Neuronal stem cell (in vitro differentiated cells): ENCODE results near the gene MLIP.
A peak's percentile ranks its signal among the peaks of the same experiment; 100 is the strongest.

ENCODE experiments used
- DNase-seq: peaks from one replicate; pipeline ENCODE4 v3.0.0-alpha.2; 2013; ENCODE audit warnings: low spot score
- H2AFZ ChIP-seq: one replicate; pipeline ENCODE4 v1.6.1; 2013; ENCODE audit warnings: mild to moderate bottlenecking, low read length, inconsistent platforms
- H2AK5ac ChIP-seq: 2 replicates; pipeline ENCODE4 v1.6.1; 2013; ENCODE audit warnings: low read depth, mild to moderate bottlenecking, inconsistent platforms, low read length, moderate library complexity, mixed read lengths
- H2BK120ac ChIP-seq: 2 replicates; pipeline ENCODE4 v1.6.1; 2013; ENCODE audit warnings: low read depth, mild to moderate bottlenecking, inconsistent platforms, low read length, moderate library complexity, mixed read lengths
- H2BK12ac ChIP-seq: one replicate; pipeline ENCODE4 v1.6.1; 2013; ENCODE audit warnings: low read length, inconsistent platforms
- H2BK15ac ChIP-seq: 2 replicates; pipeline ENCODE4 v1.6.1; 2013; ENCODE audit warnings: mild to moderate bottlenecking, low read length, inconsistent platforms, mixed read lengths
- H2BK5ac ChIP-seq: one replicate; pipeline ENCODE4 v1.6.1; 2013; ENCODE audit warnings: inconsistent platforms, mild to moderate bottlenecking, low read length, moderate library complexity
- H3K14ac ChIP-seq: one replicate; pipeline ENCODE4 v1.6.1; 2013; ENCODE audit warnings: low read length, inconsistent platforms
- H3K18ac ChIP-seq: 2 replicates; pipeline ENCODE4 v1.6.1; 2013; ENCODE audit warnings: low read length, inconsistent platforms
- H3K23ac ChIP-seq: 2 replicates; pipeline ENCODE4 v1.6.1; 2013; ENCODE audit warnings: low read depth, mild to moderate bottlenecking, mixed read lengths, low read length, inconsistent platforms; ENCODE audit not compliant: poor library complexity
- H3K27ac ChIP-seq: replicated peaks from 3 replicates; pipeline ENCODE4 v1.5.1; 2013; ENCODE audit warnings: low read length, inconsistent platforms
- H3K27me3 ChIP-seq, 3 experiments: 2 replicates each; pipeline ENCODE4 v1.6.1; 2013; ENCODE audit warnings: low read length in 3 of 3, mild to moderate bottlenecking in 2 of 3, inconsistent platforms in 1 of 3, low read depth in 1 of 3, mixed read lengths in 1 of 3, moderate library complexity in 1 of 3; ENCODE audit not compliant: control insufficient read depth in 3 of 3, insufficient read depth in 3 of 3
- H3K36me3 ChIP-seq, 2 donors: replicated peaks in 1 of 2; 2 replicates each; pipeline ENCODE4 v1.6.1; 2013; ENCODE audit warnings: low read length in 2 of 2; ENCODE audit not compliant: control insufficient read depth in 2 of 2, insufficient read depth in 2 of 2
- H3K4ac ChIP-seq: 2 replicates; pipeline ENCODE4 v1.6.1; 2013; ENCODE audit warnings: inconsistent platforms, mild to moderate bottlenecking, low read length, moderate library complexity
- H3K4me1 ChIP-seq, 2 donors: 1 replicate in 1 of 2; 2 replicates in 1 of 2; pipeline ENCODE4 v1.6.1; 2013; ENCODE audit warnings: low read length in 2 of 2, low read depth in 1 of 2; ENCODE audit not compliant: control insufficient read depth in 2 of 2, insufficient read depth in 1 of 2
- H3K4me2 ChIP-seq: one replicate; pipeline ENCODE4 v1.6.1; 2013; ENCODE audit warnings: mild to moderate bottlenecking, low read length, inconsistent platforms; ENCODE audit not compliant: insufficient read depth, poor library complexity, severe bottlenecking
- H3K4me3 ChIP-seq, 2 donors: 2 replicates each; pipeline ENCODE4 v1.5.1; 2013; ENCODE audit warnings: low read length in 2 of 2, mild to moderate bottlenecking in 2 of 2, inconsistent platforms in 1 of 2, moderate library complexity in 1 of 2
- H3K79me1 ChIP-seq: one replicate; pipeline ENCODE4 v1.6.1; 2013; ENCODE audit warnings: low read depth, mild to moderate bottlenecking, inconsistent platforms, low read length, moderate library complexity
- H3K9ac ChIP-seq: one replicate; pipeline ENCODE4 v1.6.1; 2013; ENCODE audit warnings: mild to moderate bottlenecking, low read depth, low read length, inconsistent platforms; ENCODE audit not compliant: poor library complexity
- H3K9me3 ChIP-seq, 2 donors: replicated peaks in 1 of 2; 2 replicates each; pipeline versions ENCODE3 to v1.6.1; 2013; ENCODE audit warnings: low read length in 2 of 2, mild to moderate bottlenecking in 2 of 2, inconsistent platforms in 1 of 2, low read depth in 1 of 2, mixed read lengths in 1 of 2, moderate library complexity in 1 of 2; ENCODE audit not compliant: control insufficient read depth in 2 of 2, insufficient read depth in 1 of 2
- H4K8ac ChIP-seq: one replicate; pipeline ENCODE4 v1.6.1; 2013; ENCODE audit warnings: low read depth, mild to moderate bottlenecking, inconsistent platforms, low read length, moderate library complexity
- H4K91ac ChIP-seq: one replicate; pipeline ENCODE4 v1.6.1; 2013; ENCODE audit warnings: low read length, low read depth, mild to moderate bottlenecking, inconsistent platforms; ENCODE audit not compliant: poor library complexity
- WGBS, 2 donors: extraction: QIAGEN DNeasy Blood & Tissue Kit; methylation state at CpG; one replicate each; pipeline ENCODE4 v1.1.7; 2013; ENCODE audit warnings: missing lambda C conversion rate in 2 of 2, mixed read lengths in 1 of 2; ENCODE audit not compliant: insufficient read length in 2 of 2, insufficient replicate concordance in 1 of 2; ENCODE audit errors: extremely low coverage in 2 of 2; 5-methylcytosine and 5-hydroxymethylcytosine counted together

The MLIP gene

GRCh38 chr6:54142889-54143519 is 31.8 kb downstream of the MLIP start:
- Histone ChIP-seq H2BK15ac (no peak overlapping the region), H3K27me3 (no peaks in the 10 kb centered on the region), H4K91ac (no peak overlapping the region), H2AFZ (no peak overlapping the region), H3K9ac (no peak overlapping the region), H2BK5ac (no peak overlapping the region), H3K23ac (no peak overlapping the region), H2BK12ac (no peak overlapping the region), H3K4ac (no peak overlapping the region), H3K36me3 (no peaks in the 10 kb centered on the region), H3K27ac (no peak overlapping the region), H4K8ac (no peak overlapping the region), H3K4me3 (no peak overlapping the region), H3K18ac (no peak overlapping the region), H3K79me1 (no peaks in the 10 kb centered on the region), H3K9me3 (no peaks in the 10 kb centered on the region), H2AK5ac (no peak overlapping the region), H3K14ac (no peak overlapping the region), H3K4me1 (no peaks in the 10 kb centered on the region), H2BK120ac (no peak overlapping the region), H3K4me2 (no peak overlapping the region)
- no peak for DNase-seq
- no CpG with 5 or more reads among the region's 12 CpGs for WGBS, 2 donors

GRCh38 chr6:54151861-54152260 is 40.6 kb downstream of the MLIP start:
- Histone ChIP-seq H4K91ac (no peak overlapping the region), H3K14ac (no peak overlapping the region), H2BK5ac (no peak overlapping the region), H3K79me1 (no peaks in the 10 kb centered on the region), H3K4ac (no peak overlapping the region), H2BK12ac (no peak overlapping the region), H3K36me3 (no peaks in the 10 kb centered on the region), H3K4me2 (no peak overlapping the region), H3K23ac (no peak overlapping the region), H2AK5ac (no peak overlapping the region), H3K4me1 (no peaks in the 10 kb centered on the region), H3K9ac (no peak overlapping the region), H2AFZ (no peak overlapping the region), H3K27me3 (no peaks in the 10 kb centered on the region), H2BK120ac (no peak overlapping the region), H3K27ac (no peak overlapping the region), H3K18ac (no peak overlapping the region), H3K4me3 (no peak overlapping the region), H4K8ac (no peak overlapping the region), H2BK15ac (no peak overlapping the region), H3K9me3 (no peaks in the 10 kb centered on the region)
- no peak for DNase-seq
- no CpG with 5 or more reads among the region's 1 CpG for WGBS, 2 donors

GRCh38 chr6:54156650-54157250 is 45.5 kb downstream of the MLIP start:
- no peaks in the 10 kb centered on the region for H3K36me3 ChIP-seq
- H3K4ac ChIP-seq = no peak overlapping the region
- H3K9ac ChIP-seq = no peak overlapping the region
- peak overlapping the region; percentile 26 for H2AFZ ChIP-seq
- no peak overlapping the region for H3K4me3 ChIP-seq
- H2BK5ac ChIP-seq = no peak overlapping the region
- H4K91ac ChIP-seq = no peak overlapping the region
- no peak for DNase-seq
- no peaks in the 10 kb centered on the region for H3K79me1 ChIP-seq
- no peak overlapping the region for H2BK12ac ChIP-seq
- no peak overlapping the region for H4K8ac ChIP-seq
- no peak overlapping the region for H3K18ac ChIP-seq
- H3K27me3 ChIP-seq = no peaks in the 10 kb centered on the region
- H2AK5ac ChIP-seq = no peak overlapping the region
- H3K4me2 ChIP-seq = no peak overlapping the region
- no peak overlapping the region for H3K14ac ChIP-seq
- H2BK120ac ChIP-seq = no peak overlapping the region
- H2BK15ac ChIP-seq = no peak overlapping the region
- peaks cover 0 to 2% of the 10 kb centered on the region in 2 donors for H3K9me3 ChIP-seq
- H3K27ac ChIP-seq = no peak overlapping the region
- H3K4me1 ChIP-seq = no peaks in the 10 kb centered on the region
- no peak overlapping the region for H3K23ac ChIP-seq

- Histone ChIP-seq H3K9me3 (peaks cover 0 to 2% of the 10 kb centered on the region in 2 donors), H2AK5ac (no peak overlapping the region), H2BK120ac (no peak overlapping the region), H3K9ac (no peak overlapping the region), H3K27me3 (no peaks in the 10 kb centered on the region), H3K23ac (no peak overlapping the region), H3K4me2 (no peak overlapping the region), H3K79me1 (no peaks in the 10 kb centered on the region), H4K8ac (no peak overlapping the region), H3K4me1 (no peaks in the 10 kb centered on the region), H3K18ac (no peak overlapping the region), H3K4me3 (no peak overlapping the region), H2BK12ac (no peak overlapping the region), H2BK15ac (no peak overlapping the region), H3K14ac (no peak overlapping the region), H4K91ac (no peak overlapping the region), H3K36me3 (no peaks in the 10 kb centered on the region), H3K27ac (no peak overlapping the region), H2AFZ (no peak overlapping the region), H3K4ac (no peak overlapping the region), H2BK5ac (no peak overlapping the region)
- no peak for DNase-seq
Observed at GRCh38 chr6:54157405-54157804, 46.2 kb downstream of the MLIP start.
